Stomach (tissue), 4 donors: Measurements from ENCODE around the gene MMP21.

Source experiments
- CTCF ChIP-seq, 7 experiments: fragments of 450-650 bp in 4 of 7; fragments of 200-600 bp in 3 of 7; sonication (generic) in 3 of 7; IDR thresholded peaks; one replicate each; pipeline ENCODE4 v1.5.1; 2016 to 2019; ENCODE audit warnings: antibody characterized with exemption in 7 of 7, control low read depth in 2 of 7, mild to moderate bottlenecking in 1 of 7
- EP300 ChIP-seq: sonication (generic); formaldehyde crosslinking; IDR thresholded peaks from one replicate; pipeline ENCODE4 v1.6.1; 2017; ENCODE audit warnings: antibody characterized with exemption

DNA sequence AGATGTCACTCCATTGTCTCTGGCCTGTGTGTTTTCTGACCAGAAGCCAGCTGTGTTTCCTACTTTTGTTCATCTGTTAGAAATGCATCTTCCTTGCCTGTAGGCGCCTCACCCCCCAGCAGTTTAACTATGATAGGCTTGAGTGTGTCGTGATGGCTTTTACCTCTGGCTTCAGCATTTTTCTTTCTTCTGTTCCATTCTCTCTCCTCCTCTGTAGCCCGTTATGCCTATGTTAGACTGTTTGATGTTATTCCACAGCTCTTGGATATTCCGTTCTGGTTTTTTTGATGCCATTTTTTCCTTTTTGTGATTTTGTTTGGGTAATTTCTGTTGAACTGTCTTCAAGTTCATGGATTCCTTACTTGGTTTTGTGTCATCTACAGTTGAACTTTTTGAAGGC, 17.9 kb downstream of the MMP21 start:
- TF ChIP-seq CTCF (IDR thresholded peaks at IDR 0.05) (no peak), EP300 (no peak)
